Measurements from ENCODE around the gene OR6N1.
A peak's percentile ranks its signal among the peaks of the same experiment; 100 is the strongest.

OR6N1 gene

GRCh38 chr1:158771950-158772866 is at the start of gene OR6N1:
OR6N1 (minus strand) TSS chr1:158772195; CDS start chr1:158766682, 5,513 bp downstream.
- TF ChIP-seq POLR2A (IDR thresholded peaks at IDR 0.05; ENCODE audit: extremely low read depth, insufficient read length) (no peak), CTCF (IDR thresholded peaks at IDR 0.05; ENCODE audit: low read depth, low read length) (no peak), MYC (IDR thresholded peaks at IDR 0.05; ENCODE audit: low read depth, low read length) (no peak)
- TF ChIP-seq, protein P1, sequence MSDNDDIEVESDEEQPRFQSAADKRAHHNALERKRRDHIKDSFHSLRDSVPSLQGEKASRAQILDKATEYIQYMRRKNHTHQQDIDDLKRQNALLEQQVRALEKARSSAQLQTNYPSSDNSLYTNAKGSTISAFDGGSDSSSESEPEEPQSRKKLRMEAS (IDR thresholded peaks at IDR 0.05; ENCODE audit: low read depth, low read length) = no peak
- no peak within 1 kb of the TSS for H3K4me3 ChIP-seq (ENCODE audit: low read depth, low read length)
- no peak for DNase-seq (ENCODE audit: low read depth)

DNA sequence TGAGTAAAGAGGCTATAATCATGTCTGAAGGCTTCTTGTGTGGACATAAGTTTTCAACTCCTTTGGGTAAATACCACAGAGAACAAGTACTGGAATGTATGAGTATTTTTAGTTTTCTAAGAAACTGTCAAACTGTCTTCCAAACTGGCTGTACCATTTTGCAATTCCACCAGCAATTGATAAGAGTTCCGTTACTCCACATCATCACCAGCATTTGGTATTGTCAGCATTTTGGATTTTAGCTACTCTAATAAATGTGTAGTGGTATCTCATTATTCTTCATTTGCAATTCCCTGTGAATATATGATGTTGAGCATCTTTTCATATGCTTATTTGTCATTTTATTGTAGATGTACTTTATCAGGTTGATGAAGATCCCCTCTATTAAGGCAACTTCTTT is 49.7 kb upstream of the OR6N1 start:
- no peak for DNase-seq (ENCODE audit: low read depth)
- TF ChIP-seq, protein P1 (IDR thresholded peaks at IDR 0.05; ENCODE audit: low read depth, low read length) = no peak
- TF ChIP-seq POLR2A (IDR thresholded peaks at IDR 0.05; ENCODE audit: extremely low read depth, insufficient read length) = no peak
- no peak for TF ChIP-seq CTCF (IDR thresholded peaks at IDR 0.05; ENCODE audit: low read depth, low read length)
- no peak for TF ChIP-seq MYC (IDR thresholded peaks at IDR 0.05; ENCODE audit: low read depth, low read length)
- no peak overlapping the region for H3K4me3 ChIP-seq (ENCODE audit: low read depth, low read length)

- TF ChIP-seq CTCF (IDR thresholded peaks at IDR 0.05; ENCODE audit: low read depth, low read length) = no peak
- TF ChIP-seq MYC (IDR thresholded peaks at IDR 0.05; ENCODE audit: low read depth, low read length) = no peak
- TF ChIP-seq POLR2A (IDR thresholded peaks at IDR 0.05; ENCODE audit: extremely low read depth, insufficient read length) = no peak
- TF ChIP-seq, protein P1 (IDR thresholded peaks at IDR 0.05; ENCODE audit: low read depth, low read length) = no peak
- H3K4me3 ChIP-seq (ENCODE audit: low read depth, low read length) = peak overlapping the region; percentile 10
- DNase-seq (ENCODE audit: low read depth) = peak; percentile 83
These were observed 47.8 kb upstream of the OR6N1 start for GRCh38 chr1:158819461-158820443.

- TF ChIP-seq MYC (IDR thresholded peaks at IDR 0.05; ENCODE audit: low read depth, low read length) (no peak), POLR2A (IDR thresholded peaks at IDR 0.05; ENCODE audit: extremely low read depth, insufficient read length) (no peak), CTCF (IDR thresholded peaks at IDR 0.05; ENCODE audit: low read depth, low read length) (no peak)
- TF ChIP-seq, protein P1 (IDR thresholded peaks at IDR 0.05; ENCODE audit: low read depth, low read length) = no peak
- H3K4me3 ChIP-seq (ENCODE audit: low read depth, low read length) = peak overlapping the region; percentile 10
- peak; percentile 86 for DNase-seq (ENCODE audit: low read depth)
These were observed 47.0 kb upstream of the OR6N1 start for GRCh38 chr1:158818975-158819431.

DNA sequence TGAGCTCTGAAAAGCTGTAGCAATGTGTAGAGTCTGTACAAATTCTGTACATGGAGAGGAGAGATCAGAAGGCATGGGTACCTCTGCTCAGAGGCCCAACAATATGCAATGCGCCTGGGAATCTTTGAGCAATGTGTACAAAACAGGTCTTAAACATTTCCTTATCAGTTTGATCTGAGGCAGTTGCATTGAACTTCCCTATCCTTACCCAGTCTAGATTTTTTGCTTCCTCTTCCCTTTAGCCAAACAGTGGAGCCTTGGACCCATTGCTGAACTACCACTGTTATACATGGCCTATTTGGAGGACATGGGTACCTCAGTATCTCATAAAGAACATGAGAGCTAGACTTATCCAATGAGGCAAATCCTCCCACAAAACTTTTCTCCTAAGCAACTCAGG is 46.6 kb upstream of the OR6N1 start:
- peak; percentile 89 for DNase-seq (ENCODE audit: low read depth)
- no peak overlapping the region for H3K4me3 ChIP-seq (ENCODE audit: low read depth, low read length)
- TF ChIP-seq, protein P1 (IDR thresholded peaks at IDR 0.05; ENCODE audit: low read depth, low read length) = no peak; the same call in 1 of the 2 replicates
- TF ChIP-seq MYC (IDR thresholded peaks at IDR 0.05; ENCODE audit: low read depth, low read length) (no peak), CTCF (IDR thresholded peaks at IDR 0.05; ENCODE audit: low read depth, low read length) (no peak), POLR2A (IDR thresholded peaks at IDR 0.05; ENCODE audit: extremely low read depth, insufficient read length) (no peak)

All from NB4 (cell line).